GOT3 (cell line): Measurements from ENCODE around the gene TMEM150C.
"Not testable (repeated sequence)": the region's sequence is repeated elsewhere in the genome, so short reads cannot be mapped to it uniquely, and the experiment has no call there.

Experiments
- DNase-seq: peaks from one replicate; lab custom pipeline; 2025; ENCODE audit warnings: mixed read lengths; lab: John Stamatoyannopoulos, UW

The TMEM150C gene

DNA sequence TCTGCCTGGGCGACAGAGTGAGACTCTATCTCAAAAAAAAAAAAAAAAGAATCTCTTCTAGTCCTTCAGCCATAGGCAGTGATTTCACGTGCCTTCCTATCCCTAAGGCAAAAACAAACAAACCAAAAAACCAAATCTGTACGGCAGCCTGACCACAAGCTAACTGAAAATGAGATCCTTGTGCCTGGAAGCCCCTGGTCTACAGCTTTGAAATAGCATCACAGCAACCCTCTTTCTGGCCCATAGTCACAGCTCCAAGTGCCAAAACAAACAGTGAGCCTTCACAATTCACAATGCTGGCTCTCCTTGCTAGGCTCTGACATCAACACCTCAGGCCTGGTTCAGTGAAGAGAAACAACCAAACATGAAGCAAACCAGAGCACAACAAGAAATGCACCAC is 46.1 kb downstream of the TMEM150C start:
- DNase-seq, result no peak

DNA sequence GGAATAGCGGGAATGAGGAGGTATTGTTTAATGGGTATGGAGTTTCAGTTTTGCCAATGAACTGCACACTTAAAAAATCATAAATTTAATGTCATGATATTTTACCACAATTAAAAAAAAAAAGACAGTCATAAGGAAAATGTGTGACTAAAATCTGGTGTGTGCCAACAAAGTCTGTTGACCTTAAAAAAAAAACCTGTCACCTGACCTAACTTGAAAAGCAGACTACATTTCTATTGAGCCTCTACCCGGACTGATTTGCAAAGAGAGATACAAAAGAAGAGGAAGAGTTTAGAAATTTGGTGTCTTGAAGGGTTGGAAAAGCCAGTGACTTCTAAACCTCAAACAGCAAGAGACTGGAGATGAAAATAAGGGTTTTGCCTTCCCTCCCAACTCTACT is 48.4 kb downstream of the TMEM150C start:
- DNase-seq, result no peak

DNA sequence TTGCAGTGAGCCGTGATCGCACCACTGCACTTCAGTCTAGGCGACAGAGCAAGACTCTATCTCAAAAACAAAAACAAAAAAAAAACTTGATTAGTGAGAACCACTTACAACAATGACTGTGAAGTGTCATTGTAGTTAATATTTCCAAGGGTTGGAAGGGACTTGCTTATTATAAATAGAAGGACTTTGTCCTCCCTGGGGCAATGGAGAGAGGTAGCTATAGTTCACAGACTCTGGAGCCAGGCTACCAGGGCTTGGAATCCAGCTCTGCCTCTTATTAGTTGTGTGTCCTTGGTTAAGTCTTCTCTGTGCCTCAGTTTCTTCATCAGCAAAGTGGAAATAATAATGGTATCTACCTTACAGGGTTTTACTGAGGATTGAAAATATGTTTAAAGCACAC is 51.6 kb downstream of the TMEM150C start:
- DNase-seq, result no peak

DNA sequence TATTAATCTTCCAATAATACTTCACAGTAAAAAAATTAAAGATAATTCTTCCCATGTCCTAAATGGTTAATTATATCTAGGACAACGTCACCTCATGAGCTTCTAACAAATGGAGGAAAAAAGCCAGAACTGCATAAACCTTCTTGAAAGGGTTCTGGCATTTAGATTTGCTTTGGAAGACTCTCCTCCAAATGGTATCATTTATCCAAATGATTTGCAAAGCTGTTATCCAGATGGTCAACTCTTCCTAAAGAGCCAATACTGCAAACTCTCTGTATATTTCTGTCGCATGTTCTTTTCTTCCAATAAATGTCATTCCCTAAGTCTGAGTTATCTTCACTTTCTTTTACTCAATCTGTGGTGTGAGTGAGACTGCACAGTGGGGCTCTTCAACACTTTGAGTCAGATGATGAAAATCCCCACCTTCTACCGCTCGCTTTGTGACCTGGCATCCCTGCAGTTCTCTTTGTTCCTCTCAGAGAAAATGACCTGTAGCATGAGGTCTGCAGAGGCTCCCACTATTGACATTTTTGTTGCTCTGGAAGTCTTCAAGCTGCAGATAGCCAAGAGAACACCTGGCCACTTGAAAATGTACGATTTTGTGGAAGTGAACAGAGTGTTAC is 52.9 kb downstream of the TMEM150C start:
- DNase-seq, result no peak

DNA sequence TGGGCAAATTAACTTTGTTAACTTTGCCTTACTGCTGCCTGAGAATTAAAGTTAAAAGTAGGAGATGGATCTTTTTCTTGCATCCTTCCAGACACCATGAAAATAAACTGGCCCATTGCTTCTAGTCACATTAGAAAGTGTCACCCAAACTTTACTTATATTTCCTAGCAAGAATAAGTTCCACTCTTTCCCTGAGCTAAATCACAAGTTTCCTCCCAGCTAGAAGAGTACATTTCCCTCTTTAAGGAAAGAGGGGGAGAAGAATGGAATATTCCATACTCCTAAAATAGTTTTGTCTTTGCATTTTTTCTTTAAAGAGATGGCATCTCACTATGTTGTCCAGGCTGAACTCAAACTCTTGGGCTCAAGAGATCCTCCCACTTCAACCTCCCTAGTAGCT is 53.8 kb downstream of the TMEM150C start:
- DNase-seq, result no peak

DNA sequence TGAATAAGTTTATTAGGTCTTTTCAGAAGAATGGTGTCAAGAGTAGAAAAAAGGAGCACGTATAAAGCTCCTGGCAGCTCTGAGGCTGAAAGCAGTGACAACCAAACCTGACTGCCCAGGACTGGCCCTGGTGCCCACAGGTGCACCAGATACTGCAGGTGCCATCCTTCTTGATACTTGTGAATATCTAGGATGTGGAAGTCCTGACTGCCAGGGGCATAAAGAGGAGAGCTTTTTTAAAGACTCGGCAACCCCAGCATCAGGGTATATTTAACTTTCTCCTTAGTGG is 60.7 kb downstream of the TMEM150C start:
- no peak for DNase-seq

DNA sequence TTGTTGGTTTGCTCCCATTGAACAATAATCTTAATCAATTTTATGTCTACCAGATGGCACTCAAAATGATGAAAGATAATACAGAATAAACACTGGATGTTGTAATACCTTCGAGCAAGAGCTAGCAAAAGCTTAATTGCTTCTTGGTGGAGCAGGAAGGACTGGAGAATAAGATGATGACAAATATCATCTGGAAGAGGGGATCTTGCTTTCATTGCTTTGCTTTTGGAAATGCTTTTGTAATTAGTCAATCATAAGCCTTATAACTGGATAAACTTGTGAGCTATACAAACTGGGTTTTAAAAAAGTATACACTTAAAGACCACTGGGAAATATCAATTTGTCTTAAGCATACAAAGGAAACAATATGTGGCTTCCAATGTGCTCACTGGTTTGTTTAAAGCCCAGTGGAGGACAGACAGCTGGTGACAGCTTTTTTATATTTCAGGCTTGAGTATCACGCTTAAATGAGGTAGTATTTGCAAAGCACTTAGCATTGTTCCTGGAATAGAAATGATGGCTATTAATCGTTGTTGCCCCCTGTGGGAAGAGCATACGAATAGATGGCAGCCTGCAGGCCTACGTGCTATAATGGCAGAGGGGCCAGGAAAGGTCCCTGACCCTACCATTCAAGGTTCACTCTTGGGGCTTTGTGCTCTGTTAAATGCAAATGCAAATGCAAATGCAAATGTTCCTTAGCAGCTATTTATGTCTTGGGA is 61.2 kb downstream of the TMEM150C start:
- no peak for DNase-seq

DNA sequence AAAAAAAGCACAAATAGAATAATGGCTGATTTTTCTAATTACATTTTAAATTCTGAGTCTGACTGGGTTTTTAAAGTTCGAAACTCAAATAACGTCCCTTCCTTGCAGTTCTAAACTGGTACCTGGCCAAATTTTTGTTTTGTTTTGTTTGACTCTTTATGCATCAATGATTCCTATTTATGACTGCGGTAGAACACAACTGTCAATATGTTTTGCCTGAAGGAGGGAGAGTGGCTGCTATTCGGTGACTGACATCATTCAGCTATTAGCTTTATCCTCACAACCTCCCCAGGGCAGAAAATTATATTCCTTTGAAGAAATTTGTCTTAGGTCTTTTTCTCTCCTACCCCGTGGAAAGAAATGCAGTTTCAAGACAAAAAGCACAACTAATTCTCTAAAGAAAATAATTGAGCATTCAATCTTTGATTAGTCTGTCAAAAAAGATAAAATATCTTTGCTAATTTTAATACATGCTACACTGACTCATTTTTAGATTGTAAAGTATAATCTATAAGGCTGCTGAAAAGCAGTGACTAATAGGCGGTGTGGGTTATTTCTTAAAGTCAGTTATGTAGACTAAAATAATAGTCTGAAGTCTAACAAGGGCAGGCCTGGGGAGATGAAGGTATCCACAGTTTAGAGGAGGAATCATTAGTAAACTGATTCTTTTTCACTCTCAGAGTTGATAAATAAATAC is 61.9 kb downstream of the TMEM150C start:
- no peak for DNase-seq

DNA sequence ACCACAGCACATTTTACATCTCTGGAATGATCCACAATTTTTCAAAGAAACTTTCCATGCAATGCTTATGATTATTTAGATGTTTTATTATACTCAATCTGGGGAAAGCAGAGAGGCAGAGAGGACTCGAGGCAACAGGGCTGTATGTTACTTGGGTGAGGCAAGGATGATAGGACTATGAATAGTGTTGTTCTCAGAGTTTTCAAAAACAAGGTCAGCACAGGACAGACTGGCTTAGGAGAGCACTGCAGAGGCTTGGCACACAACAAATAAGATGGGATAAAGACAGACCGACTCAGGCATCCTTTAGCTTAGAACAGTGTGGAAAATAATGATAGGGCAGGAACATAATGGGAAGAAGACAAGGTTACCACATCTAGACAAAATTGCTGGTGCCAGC is 65.4 kb downstream of the TMEM150C start:
- DNase-seq, result no peak

DNA sequence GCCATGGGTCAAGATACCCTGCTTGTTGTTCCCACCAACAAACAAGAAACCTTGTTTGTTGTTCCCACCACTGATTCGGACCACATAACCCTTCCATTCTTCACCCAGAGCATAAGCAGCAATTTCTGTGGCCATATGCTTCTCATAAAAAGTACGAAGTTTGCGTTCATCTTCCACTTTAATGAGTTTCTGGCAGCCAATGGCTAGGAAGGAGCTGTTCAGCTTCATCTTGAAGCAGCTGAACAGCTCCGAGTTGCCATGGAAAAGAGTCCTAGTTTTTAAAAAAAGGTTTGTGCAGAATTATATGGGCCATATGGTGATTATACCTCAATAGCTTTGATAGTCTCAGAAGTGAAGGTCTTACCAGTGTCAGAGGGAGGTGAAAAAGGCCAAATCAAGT is 66.1 kb downstream of the TMEM150C start:
- DNase-seq, result no peak

DNA sequence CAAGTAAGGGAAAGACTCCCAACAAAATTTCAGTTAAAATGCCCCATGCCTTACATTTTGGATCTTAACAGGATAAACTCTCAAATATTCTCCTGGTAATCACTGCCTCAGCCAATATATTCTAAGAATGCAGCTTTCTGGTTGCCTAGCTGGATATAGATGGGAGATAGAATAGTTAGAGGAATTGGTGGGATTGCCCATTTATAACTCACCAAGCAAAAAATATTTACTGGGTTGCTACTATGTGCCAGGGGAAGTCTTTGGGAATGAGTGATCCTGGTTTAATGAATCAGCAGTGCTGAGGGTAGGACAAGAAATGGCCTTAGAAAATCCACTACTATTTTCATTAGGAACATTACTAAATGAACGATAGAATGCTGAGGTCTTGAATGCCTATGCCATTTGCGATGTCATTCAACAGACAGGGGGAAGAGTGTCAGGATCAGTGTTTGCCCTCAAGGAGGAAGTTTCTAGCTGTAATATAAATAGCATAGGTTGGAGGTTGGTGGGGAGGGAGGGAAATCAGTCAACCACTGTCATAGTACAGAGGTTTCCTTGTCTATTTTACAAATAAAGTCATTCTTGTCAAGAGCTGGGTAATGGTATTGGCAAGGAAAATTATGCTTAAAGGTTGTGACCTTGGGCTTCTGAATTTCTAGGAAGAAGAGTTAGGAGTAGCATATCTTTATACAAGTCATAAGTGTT is 67.9 kb downstream of the TMEM150C start:
- DNase-seq, result no peak

DNA sequence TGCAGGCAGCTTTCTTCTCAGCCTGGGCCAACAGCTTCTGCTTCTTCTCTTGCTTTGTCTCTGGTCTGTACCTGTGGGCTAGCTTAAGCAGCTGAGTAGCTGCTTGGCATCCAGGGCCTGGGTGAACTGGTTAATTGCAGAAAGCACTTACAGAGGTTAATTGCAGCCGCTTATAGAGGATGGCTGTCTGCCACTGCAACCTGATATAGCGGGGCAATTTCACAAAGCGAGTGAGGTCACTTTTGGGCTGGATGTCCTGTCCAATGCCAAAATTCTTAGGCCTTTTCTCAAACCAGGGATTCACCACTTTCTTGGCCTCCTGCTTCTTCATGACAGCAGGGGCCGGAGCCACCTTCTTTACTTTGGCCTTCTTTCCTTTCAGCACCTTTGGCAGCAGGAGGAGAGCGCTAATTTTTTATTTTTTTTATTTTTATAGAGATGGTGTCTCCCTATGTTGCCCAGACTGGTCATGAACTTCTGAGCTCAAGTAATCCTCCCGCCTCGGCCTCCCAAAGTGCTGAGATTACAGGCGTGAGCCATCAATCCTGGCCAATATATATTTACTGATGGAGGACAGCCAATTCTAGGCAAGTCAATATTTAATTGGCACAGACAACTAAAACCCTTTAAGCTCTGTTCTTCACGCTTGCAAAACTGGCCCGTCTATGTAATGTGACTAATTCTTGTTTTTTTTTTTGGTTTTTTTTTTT is 70.4 kb downstream of the TMEM150C start:
- no peak for DNase-seq

DNA sequence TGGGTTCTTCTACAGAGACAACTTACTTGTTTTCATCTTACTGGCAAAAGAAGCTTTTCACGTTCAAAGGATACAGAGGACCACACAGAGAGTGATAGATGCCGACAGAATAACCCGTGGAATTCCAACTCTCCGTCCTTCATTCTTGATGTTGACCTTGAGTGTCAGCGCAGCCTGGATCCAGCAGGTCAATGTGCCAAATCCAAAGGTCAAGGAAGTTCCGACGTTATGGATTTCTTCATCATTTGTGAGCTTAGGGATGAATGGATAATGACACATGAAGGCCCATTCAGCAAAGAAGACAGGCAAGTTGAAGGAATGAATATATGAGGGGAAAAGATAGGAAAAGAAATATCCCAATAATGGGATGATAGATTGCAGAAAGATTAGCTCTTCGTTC is 71.8 kb downstream of the TMEM150C start:
- no peak for DNase-seq

DNA sequence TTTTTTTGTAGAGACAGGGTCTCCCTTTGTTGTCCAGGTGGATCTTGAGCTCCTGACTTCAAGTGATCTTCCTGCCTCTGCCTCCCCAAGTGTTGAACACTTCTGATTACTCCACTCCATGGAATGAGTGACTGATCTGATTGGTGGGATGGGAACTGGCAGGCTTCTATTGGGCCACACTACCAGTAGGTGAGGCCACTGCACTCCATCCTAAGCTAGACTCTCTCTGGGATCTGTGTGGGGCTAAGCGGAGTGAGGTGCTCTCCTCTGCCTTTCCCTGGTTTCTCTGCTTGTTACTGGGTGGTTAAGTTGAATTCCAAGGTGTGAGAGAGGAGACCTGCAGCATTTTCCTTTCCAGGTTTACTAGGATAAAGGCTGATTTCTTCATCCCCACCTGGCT is 72.7 kb downstream of the TMEM150C start:
- DNase-seq, result no peak

DNA sequence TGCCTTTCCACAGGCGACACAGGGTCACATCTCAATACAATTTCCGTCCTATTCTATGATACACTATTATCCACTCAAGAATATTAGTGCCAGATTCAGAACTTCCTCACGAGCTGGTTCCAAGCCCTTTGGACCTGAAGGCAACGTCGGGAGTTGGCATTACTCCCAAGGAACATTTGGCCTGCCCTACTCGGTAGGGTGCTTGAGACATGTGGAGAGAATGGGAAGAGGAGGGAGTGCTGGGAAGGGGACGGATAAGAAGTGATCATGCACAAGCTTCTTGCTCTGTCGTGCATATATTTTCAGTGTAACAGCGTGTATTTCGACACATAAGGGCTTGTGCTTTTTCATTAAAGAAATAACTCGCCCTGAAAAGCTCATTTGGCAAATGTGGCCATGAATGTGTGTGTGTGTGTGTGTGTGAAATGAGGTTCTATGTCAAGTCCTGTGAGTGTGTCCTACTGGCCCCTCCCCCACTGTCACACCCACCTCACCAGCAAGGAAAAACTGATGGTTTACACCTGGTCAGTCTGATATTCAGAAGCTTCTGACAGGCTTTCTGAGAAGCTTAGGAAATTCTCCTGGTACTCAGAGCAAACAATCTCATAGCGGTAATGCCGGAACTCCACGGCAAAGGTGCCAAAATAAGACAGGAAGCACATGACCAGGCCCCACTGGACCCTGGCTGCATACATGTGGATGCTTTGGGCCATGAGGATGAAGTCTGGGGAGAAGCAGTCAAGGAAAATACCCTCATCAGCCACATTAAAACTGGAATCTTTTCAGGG is 76.6 kb downstream of the TMEM150C start:
- DNase-seq, result no peak

DNA sequence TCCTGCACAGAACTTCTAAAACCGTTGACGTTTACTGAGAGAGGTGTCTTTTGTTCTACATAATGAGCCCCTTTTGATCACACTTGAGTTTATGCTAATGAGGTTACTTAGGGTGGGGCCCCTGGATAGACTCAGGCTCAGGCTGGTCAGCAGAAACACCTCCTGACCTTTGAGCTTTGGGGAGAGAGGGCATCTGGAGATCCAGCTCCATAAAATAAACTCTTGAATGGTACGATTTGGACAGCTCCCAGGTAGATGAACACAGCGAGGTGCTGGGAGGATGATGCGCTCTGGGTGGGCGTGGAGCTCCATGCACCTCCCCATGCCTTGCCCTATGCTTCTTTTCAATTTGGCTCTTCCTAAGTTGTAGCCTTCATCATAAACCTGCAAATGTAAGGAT is 79.4 kb downstream of the TMEM150C start:
- no peak for DNase-seq

DNA sequence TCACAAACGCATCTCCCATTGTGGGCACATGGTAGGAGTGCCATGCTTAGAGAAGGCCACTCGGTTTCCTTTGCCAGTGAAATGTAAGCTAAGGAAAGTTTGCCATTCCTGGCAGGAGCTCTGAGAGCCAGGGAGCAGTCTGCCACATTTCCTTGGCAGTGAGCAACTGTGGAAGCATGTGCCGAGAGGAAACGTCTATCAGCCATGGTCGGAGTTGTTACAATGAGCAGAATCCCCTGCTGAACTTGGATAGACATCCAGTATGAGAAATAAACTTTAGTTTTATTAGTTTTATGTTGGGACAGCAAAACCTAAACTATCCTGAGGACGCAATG is 80.3 kb downstream of the TMEM150C start:
- no peak for DNase-seq

DNA sequence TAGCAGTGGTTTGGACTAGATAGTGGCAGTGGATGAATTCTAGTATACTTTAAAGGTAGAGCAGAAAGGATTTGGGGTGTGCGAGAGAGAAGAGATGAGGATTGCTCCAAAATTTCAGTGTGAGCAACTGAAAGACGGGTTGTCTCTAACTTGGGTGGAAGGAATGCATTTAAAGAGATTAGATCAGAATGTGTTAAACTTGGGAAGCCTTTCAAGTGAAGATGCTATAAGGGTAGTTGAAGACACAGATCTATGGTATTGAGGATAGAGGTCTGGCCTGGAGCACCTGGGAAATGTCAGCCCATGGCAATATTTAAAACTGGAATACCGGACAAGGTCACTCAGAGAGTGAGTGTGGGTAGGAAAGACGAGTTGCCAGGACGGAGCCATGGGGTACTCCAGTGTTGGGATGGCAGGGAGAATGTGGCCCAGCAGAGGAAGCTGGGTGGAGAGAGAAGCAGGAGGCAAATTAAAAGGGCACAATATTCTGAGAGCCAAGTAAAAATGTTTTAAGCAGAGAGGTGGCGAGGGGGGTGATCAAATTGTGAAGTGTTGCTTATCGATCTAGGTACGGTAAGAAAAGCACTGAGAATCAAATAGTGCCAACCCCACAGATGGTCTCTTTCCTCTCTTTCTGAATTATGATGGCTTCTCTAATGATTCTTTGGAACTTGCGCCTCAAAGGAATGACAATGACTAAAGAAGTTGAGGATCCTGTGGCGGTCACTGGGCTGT is 80.8 kb downstream of the TMEM150C start:
- no peak for DNase-seq

DNA sequence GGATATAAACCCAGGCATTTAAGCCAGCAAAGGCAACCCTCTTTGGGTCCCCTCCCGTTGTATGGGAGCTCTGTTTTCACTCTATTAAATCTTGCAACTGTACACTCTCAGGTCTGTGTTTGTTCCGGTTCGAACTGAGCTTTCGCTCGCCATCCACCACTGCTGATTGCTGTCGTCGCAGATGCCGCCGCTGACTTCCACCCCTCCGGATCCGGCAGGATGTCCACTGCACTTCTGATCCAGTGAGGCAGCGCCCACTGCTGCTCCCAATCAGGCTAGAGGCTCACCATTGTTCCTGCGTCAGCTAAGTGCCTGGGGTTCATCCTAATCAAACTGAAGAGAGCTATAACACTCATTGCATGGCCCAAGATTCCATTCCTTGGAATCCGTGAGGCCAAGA is 82.2 kb downstream of the TMEM150C start:
- no peak for DNase-seq

DNA sequence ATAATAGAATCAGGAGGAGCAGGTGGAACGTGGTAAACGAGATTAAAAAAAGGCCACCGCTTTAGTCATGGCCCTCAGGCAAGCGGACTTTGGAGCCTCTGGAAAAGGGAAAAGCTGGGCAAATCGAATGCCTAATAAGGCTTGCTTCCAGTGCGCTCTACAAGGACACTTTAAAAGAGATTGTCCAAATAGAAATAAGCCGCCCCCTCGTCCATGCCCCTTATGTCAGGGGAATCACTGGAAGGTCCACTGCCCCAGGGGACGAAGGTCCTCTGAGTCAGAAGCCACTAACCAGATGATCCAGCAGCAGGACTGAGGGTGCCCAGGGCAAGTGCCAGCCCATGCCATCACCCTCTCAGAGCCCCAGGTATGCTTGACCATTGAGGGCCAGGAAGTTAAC is 84.3 kb downstream of the TMEM150C start:
- DNase-seq, result not testable (repeated sequence)

DNA sequence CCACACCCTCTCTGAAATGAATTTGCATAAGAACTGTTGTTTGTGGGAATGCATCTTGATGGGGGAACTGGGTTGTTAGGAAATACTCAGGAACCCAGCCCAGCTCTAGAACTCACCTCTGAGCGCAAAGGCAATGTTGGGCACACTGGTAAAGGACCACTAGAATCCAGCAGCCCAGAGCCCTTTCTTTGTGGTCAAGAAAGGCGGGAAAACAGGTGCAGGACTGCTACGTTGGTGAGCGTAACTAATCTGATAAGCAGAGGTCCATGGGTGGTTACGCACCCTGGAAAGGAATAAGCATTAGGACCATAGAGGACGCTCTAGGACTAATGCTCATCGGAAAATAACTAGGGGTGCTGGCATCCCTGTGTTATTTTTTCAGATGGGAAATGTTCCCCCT is 85.9 kb downstream of the TMEM150C start:
- not testable (repeated sequence) for DNase-seq
